NCI-H2171 (cell line): ENCODE data around the gene SORL1.
"Not testable (repeated sequence)": the region's sequence is repeated elsewhere in the genome, so short reads cannot be mapped to it uniquely, and the experiment has no call there.

ENCODE experiments used
- DNase-seq: peaks from one replicate; lab custom pipeline; 2025; lab: John Stamatoyannopoulos, UW

SORL1 gene

GRCh38 chr11:121566279-121567168 lies 114.4 kb downstream of the SORL1 start:
- DNase-seq: no peak

DNA sequence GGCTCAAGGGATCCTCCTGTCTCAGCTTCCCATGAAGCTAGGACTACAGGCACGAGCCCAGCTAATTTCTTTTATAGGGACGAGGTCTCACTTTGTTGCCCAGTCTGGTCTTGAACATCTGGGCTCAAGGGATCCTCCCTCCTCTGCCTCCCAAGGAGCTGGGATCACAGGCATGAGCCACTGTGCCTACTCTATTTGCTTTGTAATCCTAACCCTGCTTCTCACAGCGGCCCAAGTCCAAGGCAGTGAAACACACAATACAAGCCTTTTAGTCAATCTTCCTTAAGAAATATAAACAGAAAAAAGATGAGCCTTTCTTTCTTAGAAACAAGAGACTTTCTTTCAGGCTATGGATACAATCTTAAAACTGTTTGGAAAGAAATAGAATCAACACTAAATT lies 115.9 kb downstream of the SORL1 start:
- DNase-seq: no peak

DNA sequence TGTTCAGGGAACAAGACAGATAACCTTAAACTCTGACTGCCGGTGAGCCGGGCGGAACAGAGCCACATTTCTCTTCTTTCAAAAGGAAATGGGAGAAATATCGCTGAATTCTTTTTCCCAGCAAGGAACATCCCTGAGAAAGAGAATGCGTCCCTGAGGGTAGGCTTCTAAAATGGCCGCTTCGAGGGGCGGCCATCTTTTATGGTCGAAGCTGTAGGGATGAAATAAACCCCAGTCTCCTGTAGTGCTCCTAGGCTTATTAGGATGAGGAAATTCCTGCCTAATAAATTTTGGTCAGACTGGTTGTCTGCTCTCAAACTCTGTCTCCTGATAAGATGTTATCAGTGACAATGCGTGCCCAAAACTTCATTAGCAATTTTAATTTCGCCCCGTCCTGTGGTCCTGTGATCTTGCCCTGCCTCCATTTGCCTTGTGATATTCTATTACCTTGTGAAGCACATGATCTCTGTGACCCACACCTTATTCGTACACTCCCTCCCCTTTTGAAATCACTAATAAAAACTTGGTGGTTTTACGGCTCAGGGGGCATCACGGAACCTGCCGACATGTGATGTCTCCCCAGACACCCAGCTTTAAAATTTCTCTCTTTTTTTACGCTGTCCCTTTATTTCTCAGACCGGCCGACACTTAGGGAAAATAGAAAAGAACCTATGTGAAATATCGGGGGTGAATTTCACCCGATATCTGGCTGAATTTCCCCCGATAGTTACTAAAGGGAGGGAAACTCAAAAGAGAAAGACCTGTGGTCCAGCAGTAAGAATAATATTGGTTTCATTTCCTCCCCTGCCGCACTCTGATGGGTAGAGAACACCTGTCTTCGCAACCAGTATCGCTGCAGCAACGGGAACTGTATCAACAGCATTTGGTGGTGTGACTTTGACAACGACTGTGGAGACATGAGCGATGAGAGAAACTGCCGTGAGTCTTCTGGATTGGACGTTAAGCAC lies 117.5 kb downstream of the SORL1 start:
- not testable (repeated sequence) for DNase-seq

DNA sequence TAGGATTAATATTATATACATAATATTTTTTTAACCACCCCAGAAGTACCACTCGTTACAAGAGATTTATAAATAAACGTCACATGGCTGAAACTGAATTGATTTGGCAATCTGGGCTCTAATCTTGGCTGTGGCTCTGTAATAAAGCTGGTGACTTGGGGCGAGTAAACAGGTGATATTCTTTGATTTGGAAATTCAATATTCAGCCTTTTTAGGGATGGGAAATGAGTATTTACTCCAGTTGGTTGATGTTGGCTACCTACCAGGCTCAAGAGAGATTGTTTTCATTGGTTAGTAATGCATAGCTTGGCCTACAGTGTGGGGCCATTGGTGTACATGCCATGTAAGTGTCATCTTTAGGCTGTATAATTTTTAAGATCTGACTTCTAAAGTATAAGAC lies 118.3 kb downstream of the SORL1 start:
- DNase-seq: no peak

GRCh38 chr11:121571506-121571905 lies 119.4 kb downstream of the SORL1 start:
- peak; percentile 32 for DNase-seq

DNA sequence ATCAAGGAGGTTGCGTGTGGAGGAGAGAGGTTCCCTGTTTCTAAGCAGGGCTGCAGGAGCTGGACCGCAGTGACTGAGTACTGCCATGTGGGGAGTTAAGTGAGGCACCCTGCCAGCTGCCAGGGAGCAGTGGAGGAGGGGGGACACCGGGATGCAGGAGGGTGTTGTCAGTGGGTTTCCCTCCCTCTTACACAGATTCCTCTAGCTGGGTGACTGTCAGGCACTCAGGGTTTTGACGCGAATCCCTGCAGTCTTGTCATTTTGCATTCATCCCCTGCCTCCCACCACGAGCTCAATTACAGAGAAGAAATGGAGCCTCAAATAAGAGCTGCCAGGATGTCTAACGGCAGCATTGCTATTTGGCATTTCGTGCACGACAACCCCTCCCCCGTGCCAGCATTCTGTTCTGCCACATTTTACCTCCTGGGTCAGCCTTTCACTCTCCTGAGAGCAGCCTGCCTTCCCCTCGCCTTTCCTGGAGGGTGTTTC lies 120.5 kb downstream of the SORL1 start:
- no peak for DNase-seq

GRCh38 chr11:121574801-121575200 lies 122.7 kb downstream of the SORL1 start:
- no peak for DNase-seq

GRCh38 chr11:121575250-121575962 lies 123.3 kb downstream of the SORL1 start:
- DNase-seq: no peak

GRCh38 chr11:121575963-121576290 lies 123.8 kb downstream of the SORL1 start:
- no peak for DNase-seq

DNA sequence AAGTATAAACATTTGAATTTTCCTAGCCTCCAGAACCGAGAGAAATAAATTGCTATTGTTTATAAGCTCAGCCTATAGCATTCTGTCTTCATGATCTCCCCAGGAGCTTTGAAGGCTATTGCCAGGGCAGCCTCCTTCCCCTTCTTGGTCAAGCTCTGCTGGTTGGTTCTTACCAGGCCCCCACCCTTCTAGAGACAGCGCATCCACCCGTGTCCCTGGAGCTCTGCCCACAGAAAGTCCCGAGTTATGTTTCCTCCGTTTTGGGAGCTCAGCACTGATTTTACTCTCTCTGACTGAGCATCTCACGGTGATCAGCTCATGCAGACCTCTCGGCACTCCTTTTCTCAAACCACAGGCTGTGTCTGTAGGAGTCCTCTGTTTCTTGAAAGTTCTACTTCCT lies 124.4 kb downstream of the SORL1 start:
- DNase-seq: no peak

DNA sequence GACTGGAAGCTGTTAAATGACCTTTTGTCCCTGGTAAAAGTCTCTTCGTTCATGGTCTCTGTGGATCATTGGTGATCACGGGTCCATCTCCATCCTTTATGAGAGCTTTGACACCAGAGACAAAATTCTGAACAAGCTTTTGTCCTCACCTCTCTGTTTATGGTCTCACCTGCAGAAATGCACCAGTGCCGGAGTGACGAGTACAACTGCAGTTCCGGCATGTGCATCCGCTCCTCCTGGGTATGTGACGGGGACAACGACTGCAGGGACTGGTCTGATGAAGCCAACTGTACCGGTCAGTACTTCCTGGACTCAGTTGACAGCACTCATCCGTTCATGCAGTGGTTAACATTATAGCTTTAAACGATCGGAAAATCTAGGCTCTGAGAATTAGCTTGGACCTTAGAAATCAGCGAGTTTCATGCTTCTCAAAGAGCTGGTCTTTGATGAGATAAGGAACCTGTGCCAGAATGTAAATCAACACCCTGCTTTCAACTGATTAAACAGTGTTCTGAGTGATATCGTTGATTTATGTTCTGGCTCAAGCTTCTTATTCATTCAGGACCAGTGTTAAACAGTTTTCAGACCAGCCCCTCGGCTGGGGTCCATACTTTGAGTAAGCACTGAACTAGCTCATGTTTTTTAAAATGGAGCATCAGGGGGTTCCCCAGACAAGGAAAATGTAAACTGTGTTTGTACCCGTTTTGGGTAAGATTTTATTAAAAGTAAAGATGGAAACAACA lies 125.2 kb downstream of the SORL1 start:
- DNase-seq: no peak

GRCh38 chr11:121578251-121578976 lies 126.3 kb downstream of the SORL1 start:
- DNase-seq: no peak

- no peak for DNase-seq
These were observed 128.0 kb downstream of the SORL1 start for GRCh38 chr11:121580154-121580553.

DNA sequence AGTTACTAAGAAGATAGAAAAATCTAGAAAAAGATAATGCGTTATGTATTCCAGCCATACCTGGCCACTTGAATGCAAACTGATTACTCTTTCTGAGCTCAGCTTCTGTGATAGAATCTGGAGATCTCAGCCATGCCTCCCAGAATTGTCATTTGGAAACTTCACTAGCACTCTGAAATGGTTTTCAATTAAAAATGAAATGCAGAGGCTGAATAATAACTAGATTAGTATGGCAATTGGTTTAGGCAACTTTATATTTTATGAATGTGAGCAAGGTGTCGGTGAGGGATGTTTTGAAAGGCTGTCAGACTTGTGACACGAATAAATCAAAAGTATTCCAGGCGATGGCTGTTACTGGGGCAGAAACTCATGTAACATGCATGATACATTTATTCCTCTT lies 129.5 kb downstream of the SORL1 start:
- no peak for DNase-seq

DNA sequence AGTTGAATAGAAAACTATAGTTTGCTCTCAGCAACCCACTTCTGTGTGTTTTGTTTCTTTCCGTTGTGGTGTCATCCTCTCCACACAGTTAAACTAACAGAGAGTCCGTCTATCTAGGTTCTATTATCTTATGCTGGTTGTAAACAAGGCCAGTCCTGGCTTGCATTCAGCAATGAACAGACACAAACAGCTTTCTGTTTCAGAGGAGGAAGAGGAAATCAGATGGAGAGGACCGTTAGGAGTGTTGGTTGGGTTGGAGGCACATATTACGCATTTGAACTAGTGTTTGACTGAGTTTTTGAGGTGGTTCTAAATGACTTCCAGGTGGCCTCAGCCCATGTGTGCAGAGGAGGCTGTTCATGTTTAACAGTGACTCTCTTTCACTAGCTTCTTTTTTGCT lies 130.2 kb downstream of the SORL1 start:
- no peak for DNase-seq

- DNase-seq: no peak
These were observed 131.7 kb downstream of the SORL1 start for GRCh38 chr11:121583825-121584224.

GRCh38 chr11:121586750-121587149 lies 134.6 kb downstream of the SORL1 start:
- no peak for DNase-seq

DNA sequence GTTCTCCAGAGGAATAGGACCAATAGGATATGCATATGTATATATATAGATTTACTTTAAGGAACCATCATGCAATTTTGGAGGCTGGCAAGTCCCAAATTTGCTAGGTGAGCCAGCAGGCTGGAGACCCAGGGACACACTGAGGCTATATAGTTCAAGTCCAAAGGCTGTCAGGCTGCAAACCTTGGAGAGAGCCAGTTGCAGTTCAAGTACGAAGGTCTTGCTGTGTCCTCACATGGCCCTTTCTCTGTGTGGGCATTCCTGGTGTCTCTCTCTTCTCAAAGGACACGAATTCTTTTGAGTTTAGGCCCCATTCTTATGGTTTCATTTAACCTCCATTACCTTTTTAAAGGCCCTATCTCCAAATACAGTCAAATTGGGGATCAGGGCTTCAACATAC lies 135.1 kb downstream of the SORL1 start:
- DNase-seq: no peak

DNA sequence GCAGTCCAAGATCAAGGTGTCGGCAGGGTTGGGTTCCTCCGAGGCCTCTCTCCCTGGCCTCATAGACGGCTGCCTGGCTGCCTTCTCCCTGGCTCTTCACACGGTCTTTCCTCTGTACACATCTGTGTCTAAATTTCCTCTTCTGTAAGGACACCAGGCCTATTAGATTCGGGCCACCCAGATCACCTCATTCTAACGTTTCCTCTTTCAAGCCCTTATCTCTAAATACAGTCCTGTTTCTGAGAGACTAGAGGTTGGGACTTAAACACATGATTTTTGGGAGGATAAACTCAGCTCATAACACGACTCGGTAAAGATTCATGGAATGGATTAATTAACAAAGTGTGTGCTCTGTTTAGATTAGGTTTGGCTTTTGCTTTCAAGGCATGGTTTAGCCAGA lies 136.6 kb downstream of the SORL1 start:
- DNase-seq: no peak

GRCh38 chr11:121589946-121590537 lies 137.9 kb downstream of the SORL1 start:
- no peak for DNase-seq
